ENCODE measurements around the gene GATAD2B.

DNA sequence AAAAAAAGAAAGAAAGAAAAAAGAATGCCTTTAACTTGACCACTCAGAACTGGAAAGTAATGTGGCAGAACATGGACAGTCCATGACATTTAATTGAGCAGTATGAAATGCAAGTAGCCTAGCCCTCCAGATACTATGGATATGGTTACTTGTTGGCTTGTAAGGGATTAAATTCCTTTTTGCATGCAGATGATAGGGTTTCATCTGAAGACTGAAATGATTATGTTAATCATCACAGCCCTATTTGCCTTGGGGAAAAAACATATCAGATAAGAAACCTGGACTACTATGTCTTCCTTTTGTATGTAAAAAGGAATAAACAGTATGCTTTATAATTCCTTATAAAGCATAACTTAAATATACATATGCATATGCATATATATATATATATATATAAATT lies 66.0 kb downstream of the GATAD2B start:
- TF ChIP-seq, protein P1, sequence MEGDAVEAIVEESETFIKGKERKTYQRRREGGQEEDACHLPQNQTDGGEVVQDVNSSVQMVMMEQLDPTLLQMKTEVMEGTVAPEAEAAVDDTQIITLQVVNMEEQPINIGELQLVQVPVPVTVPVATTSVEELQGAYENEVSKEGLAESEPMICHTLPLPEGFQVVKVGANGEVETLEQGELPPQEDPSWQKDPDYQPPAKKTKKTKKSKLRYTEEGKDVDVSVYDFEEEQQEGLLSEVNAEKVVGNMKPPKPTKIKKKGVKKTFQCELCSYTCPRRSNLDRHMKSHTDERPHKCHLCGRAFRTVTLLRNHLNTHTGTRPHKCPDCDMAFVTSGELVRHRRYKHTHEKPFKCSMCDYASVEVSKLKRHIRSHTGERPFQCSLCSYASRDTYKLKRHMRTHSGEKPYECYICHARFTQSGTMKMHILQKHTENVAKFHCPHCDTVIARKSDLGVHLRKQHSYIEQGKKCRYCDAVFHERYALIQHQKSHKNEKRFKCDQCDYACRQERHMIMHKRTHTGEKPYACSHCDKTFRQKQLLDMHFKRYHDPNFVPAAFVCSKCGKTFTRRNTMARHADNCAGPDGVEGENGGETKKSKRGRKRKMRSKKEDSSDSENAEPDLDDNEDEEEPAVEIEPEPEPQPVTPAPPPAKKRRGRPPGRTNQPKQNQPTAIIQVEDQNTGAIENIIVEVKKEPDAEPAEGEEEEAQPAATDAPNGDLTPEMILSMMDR (IDR thresholded peaks at IDR 0.05; ENCODE audit: poor library complexity), result no peak
- no peak for TF ChIP-seq EZH2 (IDR thresholded peaks at IDR 0.05; ENCODE audit: borderline replicate concordance)

Data from hepatocyte (in vitro differentiated cells).